WI38 (cell line): ENCODE measurements around the gene FOXN3.

Experiments used
- H3K4me3 ChIP-seq: 2 replicates; pipeline ENCODE4 v1.5.1; 2011; ENCODE audit warnings: low read depth, mild to moderate bottlenecking, control low read depth, low read length
- TF ChIP-seq, protein P1 (sequence below): IDR thresholded peaks from 2 replicates; pipeline ENCODE4 v1.5.1; 2012; ENCODE audit warnings: low read depth, mild to moderate bottlenecking, control low read depth, low read length

FOXN3 gene

GRCh38 chr14:89180546-89180945 is 236.5 kb downstream of the FOXN3 start:
- TF ChIP-seq, protein P1, sequence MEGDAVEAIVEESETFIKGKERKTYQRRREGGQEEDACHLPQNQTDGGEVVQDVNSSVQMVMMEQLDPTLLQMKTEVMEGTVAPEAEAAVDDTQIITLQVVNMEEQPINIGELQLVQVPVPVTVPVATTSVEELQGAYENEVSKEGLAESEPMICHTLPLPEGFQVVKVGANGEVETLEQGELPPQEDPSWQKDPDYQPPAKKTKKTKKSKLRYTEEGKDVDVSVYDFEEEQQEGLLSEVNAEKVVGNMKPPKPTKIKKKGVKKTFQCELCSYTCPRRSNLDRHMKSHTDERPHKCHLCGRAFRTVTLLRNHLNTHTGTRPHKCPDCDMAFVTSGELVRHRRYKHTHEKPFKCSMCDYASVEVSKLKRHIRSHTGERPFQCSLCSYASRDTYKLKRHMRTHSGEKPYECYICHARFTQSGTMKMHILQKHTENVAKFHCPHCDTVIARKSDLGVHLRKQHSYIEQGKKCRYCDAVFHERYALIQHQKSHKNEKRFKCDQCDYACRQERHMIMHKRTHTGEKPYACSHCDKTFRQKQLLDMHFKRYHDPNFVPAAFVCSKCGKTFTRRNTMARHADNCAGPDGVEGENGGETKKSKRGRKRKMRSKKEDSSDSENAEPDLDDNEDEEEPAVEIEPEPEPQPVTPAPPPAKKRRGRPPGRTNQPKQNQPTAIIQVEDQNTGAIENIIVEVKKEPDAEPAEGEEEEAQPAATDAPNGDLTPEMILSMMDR: no peak
- no peak overlapping the region for H3K4me3 ChIP-seq

DNA sequence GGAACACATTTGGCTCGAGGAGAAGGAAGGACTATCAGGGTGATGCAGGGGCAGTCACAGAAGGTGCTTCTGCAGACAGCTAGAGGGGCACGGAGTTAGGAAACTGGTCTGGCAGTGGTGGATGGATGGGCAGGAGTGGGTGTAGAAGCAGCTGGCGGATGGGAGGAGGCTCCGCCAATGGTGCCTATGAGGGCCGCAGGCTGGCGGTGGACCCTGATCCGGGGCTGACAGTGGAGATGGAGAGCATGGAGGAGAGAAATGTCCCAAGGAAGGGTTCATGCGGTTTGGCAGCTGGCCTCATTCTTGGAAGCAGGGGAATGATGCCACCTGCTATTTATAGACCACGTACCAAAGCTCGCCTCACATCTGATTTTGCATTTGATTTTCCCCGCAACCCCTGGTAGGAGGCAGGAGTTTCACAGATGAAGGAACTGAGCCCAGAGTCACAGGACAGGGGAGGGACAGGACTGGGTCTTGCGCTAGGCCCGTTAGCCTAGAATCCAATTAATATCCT is 237.1 kb downstream of the FOXN3 start:
- TF ChIP-seq, protein P1: no peak
- no peak overlapping the region for H3K4me3 ChIP-seq

DNA sequence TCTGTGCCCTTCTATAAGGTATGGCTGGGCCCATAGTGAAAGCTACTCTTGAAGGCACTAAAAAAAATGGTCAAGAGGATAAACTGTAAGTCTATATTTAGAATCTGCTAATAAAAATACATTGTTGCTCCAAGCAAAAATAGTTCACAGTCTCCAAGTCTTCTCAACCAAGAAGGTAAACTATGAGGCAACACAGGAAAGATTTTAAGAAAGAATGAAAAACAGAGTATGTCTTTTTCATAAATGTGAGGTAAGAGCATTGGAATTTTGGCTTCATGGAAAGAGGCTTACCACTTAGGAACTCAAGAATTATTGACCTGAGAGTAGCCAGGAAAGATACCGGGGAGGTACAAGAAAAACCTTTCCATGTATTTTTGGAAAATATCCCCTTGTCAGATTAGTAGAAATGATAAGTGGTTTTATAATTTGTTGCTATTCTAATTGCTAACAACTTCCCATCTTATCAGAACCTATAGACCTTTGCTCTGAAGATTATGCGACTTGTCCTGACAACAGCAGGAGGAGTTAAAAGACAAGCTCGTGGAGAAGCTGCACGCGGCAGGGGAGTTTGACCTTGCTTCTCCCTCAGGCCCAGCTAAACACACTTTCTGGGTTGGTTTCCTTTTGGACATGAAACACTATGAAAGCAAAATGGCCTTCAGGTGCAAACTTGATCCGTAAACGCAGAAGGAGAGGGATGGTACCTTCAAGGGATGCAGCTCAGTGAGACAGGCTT is 238.1 kb downstream of the FOXN3 start:
- no peak overlapping the region for H3K4me3 ChIP-seq
- TF ChIP-seq, protein P1: no peak

GRCh38 chr14:89178376-89178775 is 238.7 kb downstream of the FOXN3 start:
- TF ChIP-seq, protein P1: no peak
- no peak overlapping the region for H3K4me3 ChIP-seq

DNA sequence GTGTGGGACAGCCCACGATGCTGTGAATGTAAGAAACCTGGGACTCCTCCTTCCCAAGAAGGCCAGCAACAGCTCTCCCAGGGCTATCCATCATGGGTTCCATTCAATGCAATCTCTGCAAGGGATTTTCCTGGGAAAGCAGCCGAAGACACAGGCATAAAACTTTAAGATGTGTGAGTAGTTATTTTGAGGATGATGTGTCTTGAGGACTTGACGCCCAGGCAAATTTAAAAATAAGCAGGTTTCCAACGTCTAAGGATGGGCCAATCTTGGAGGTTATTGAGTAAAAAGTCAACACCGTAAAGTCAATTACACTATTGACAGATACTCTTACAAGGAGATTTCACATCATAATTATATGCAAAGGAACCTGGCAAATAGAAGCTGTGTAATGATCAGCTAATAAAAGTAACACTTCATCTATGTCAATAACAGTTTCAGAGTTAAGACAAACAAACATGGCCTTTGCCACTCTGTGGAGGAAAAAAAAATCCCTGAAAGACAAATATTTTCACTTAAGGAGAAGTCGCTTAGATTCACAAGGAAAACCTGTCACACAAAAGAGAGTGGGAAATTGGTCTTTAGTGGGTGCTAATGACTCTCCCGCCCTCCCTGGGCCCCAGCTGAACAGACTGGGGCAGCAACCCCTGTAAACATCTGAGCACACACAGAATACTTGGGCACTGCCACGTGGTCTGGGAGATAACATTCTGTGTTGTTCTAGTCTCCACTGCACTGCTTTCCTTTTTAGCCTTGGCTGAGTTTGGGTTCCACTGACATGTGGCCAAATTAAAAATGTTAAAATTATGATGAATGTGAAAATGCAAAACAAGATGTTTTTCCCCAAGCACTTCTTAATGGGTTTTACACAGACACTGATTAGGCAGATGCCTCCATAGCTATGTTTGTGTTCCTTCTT is 240.9 kb downstream of the FOXN3 start:
- TF ChIP-seq, protein P1: no peak
- no peak overlapping the region for H3K4me3 ChIP-seq

- no peak overlapping the region for H3K4me3 ChIP-seq
- TF ChIP-seq, protein P1: no peak
Measured at GRCh38 chr14:89171628-89172027, 245.4 kb downstream of the FOXN3 start.
